ENCODE measurements around the gene SRGAP2C.
"Not testable (repeated sequence)": the region's sequence is repeated elsewhere in the genome, so short reads cannot be mapped to it uniquely, and the experiment has no call there.

SRGAP2C gene

GRCh38 chr1:121224714-121225113 lies 39.9 kb downstream of the SRGAP2C start:
- not testable (repeated sequence) for H3K23ac ChIP-seq (ENCODE audit: low read length); H4K8ac ChIP-seq (ENCODE audit: low read depth, low read length); H2BK12ac ChIP-seq (ENCODE audit: low read length); H3K14ac ChIP-seq (ENCODE audit: low read length); H3K27ac ChIP-seq (ENCODE audit: low read depth, low read length); H2BK5ac ChIP-seq (ENCODE audit: low read depth, low read length, poor library complexity); H3K79me1 ChIP-seq (ENCODE audit: low read length); H3K36me3 ChIP-seq (ENCODE audit: control insufficient read depth in 1 of 2, insufficient read depth in 2 of 2, low read length in 2 of 2); H2AFZ ChIP-seq (ENCODE audit: insufficient read depth, low read length, poor library complexity); H4K91ac ChIP-seq (ENCODE audit: low read depth, low read length); H3K4me1 ChIP-seq (ENCODE audit: control insufficient read depth in 1 of 2, insufficient read depth in 2 of 2, low read length in 2 of 2); H2BK120ac ChIP-seq (ENCODE audit: insufficient read depth, low read length, poor library complexity); H3K9me3 ChIP-seq (ENCODE audit: insufficient read depth, low read depth, low read length); H3K9ac ChIP-seq (ENCODE audit: low read length); H3K79me2 ChIP-seq (ENCODE audit: control insufficient read depth, insufficient read depth, low read length, poor library complexity); H3K4me2 ChIP-seq (ENCODE audit: low read length); H4K12ac ChIP-seq (ENCODE audit: low read depth, low read length); H3K18ac ChIP-seq (ENCODE audit: low read length); H3K27me3 ChIP-seq (ENCODE audit: insufficient read depth, low read length); DNase-seq; H3K4me3 ChIP-seq (ENCODE audit: low read depth, low read length); H3K4ac ChIP-seq (ENCODE audit: low read depth, low read length); H2AK5ac ChIP-seq (ENCODE audit: low read length)
- no CpG with 5 or more reads among the region's 4 CpGs for WGBS (ENCODE audit: extremely low coverage, insufficient coverage, insufficient read length)

DNA sequence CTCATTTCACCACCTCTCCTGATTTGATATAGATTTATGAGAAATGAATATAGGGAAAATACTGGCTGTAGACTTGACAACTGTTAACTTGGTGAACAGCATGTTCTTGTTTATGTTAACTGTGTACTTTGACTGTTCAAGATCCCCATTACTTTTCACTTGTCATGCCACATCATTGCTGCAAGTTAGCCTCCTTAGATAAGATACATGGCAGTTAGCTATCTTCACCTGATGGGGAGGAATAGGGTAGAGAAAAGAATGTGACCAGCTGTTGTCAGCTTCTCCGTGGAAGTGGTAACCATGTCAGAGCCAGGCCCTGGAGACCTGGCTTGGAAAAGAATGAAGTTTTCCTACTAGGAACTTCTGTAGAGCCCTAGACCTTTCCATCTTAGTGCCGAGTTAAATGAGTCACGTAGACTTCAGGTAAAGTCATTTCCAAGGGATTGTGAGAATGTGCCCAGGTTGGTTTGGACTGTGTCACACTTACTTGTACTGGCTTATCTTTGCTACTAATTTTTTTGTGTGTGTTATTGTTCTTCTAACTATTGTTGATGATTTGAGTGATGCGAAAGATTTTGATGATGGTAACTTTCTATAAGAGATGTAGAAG lies 41.6 kb downstream of the SRGAP2C start:
- not testable (repeated sequence) for H3K9me3 ChIP-seq (ENCODE audit: insufficient read depth, low read depth, low read length)

GRCh38 chr1:121226925-121227324 lies 42.1 kb downstream of the SRGAP2C start:
- H2BK12ac ChIP-seq (ENCODE audit: low read length); H3K36me3 ChIP-seq (ENCODE audit: control insufficient read depth in 1 of 2, insufficient read depth in 2 of 2, low read length in 2 of 2); H3K4me2 ChIP-seq (ENCODE audit: low read length); DNase-seq; H3K4me1 ChIP-seq (ENCODE audit: control insufficient read depth in 1 of 2, insufficient read depth in 2 of 2, low read length in 2 of 2); H3K4ac ChIP-seq (ENCODE audit: low read depth, low read length); H3K14ac ChIP-seq (ENCODE audit: low read length); H2AK5ac ChIP-seq (ENCODE audit: low read length); H3K27ac ChIP-seq (ENCODE audit: low read depth, low read length); H3K27me3 ChIP-seq (ENCODE audit: insufficient read depth, low read length); H3K79me1 ChIP-seq (ENCODE audit: low read length); H4K12ac ChIP-seq (ENCODE audit: low read depth, low read length); H3K4me3 ChIP-seq (ENCODE audit: low read depth, low read length); H3K9me3 ChIP-seq (ENCODE audit: insufficient read depth, low read depth, low read length); H2BK5ac ChIP-seq (ENCODE audit: low read depth, low read length, poor library complexity); H2AFZ ChIP-seq (ENCODE audit: insufficient read depth, low read length, poor library complexity); H3K18ac ChIP-seq (ENCODE audit: low read length); H3K9ac ChIP-seq (ENCODE audit: low read length); H4K91ac ChIP-seq (ENCODE audit: low read depth, low read length); H3K23ac ChIP-seq (ENCODE audit: low read length); H4K8ac ChIP-seq (ENCODE audit: low read depth, low read length); H3K79me2 ChIP-seq (ENCODE audit: control insufficient read depth, insufficient read depth, low read length, poor library complexity); H2BK120ac ChIP-seq (ENCODE audit: insufficient read depth, low read length, poor library complexity): not testable (repeated sequence)
- WGBS (ENCODE audit: extremely low coverage, insufficient coverage, insufficient read length), result no CpG with 5 or more reads among the region's 2 CpGs

More for the DNA sequence above, 41.6 kb downstream of the SRGAP2C start:
- H2BK120ac ChIP-seq (ENCODE audit: insufficient read depth, low read length, poor library complexity); H3K23ac ChIP-seq (ENCODE audit: low read length); DNase-seq; H3K36me3 ChIP-seq (ENCODE audit: control insufficient read depth in 1 of 2, insufficient read depth in 2 of 2, low read length in 2 of 2); H4K91ac ChIP-seq (ENCODE audit: low read depth, low read length); H3K79me2 ChIP-seq (ENCODE audit: control insufficient read depth, insufficient read depth, low read length, poor library complexity); H3K4me3 ChIP-seq (ENCODE audit: low read depth, low read length); H2AFZ ChIP-seq (ENCODE audit: insufficient read depth, low read length, poor library complexity); H2BK12ac ChIP-seq (ENCODE audit: low read length); H3K79me1 ChIP-seq (ENCODE audit: low read length); H3K4ac ChIP-seq (ENCODE audit: low read depth, low read length); H2AK5ac ChIP-seq (ENCODE audit: low read length); H3K18ac ChIP-seq (ENCODE audit: low read length); H3K4me1 ChIP-seq (ENCODE audit: control insufficient read depth in 1 of 2, insufficient read depth in 2 of 2, low read length in 2 of 2); H3K27me3 ChIP-seq (ENCODE audit: insufficient read depth, low read length); H2BK5ac ChIP-seq (ENCODE audit: low read depth, low read length, poor library complexity); H3K4me2 ChIP-seq (ENCODE audit: low read length); H4K8ac ChIP-seq (ENCODE audit: low read depth, low read length); H4K12ac ChIP-seq (ENCODE audit: low read depth, low read length); H3K27ac ChIP-seq (ENCODE audit: low read depth, low read length); H3K9ac ChIP-seq (ENCODE audit: low read length); H3K14ac ChIP-seq (ENCODE audit: low read length): not testable (repeated sequence)
- no CpG with 5 or more reads among the region's 4 CpGs for WGBS (ENCODE audit: extremely low coverage, insufficient coverage, insufficient read length)

GRCh38 chr1:121227544-121228330 lies 43.0 kb downstream of the SRGAP2C start:
- H3K4me2 ChIP-seq (ENCODE audit: low read length); H3K23ac ChIP-seq (ENCODE audit: low read length); H2AK5ac ChIP-seq (ENCODE audit: low read length); H3K9ac ChIP-seq (ENCODE audit: low read length); H3K36me3 ChIP-seq (ENCODE audit: control insufficient read depth in 1 of 2, insufficient read depth in 2 of 2, low read length in 2 of 2); H3K27me3 ChIP-seq (ENCODE audit: insufficient read depth, low read length); H3K14ac ChIP-seq (ENCODE audit: low read length); H3K79me1 ChIP-seq (ENCODE audit: low read length); H3K4ac ChIP-seq (ENCODE audit: low read depth, low read length); H3K4me1 ChIP-seq (ENCODE audit: control insufficient read depth in 1 of 2, insufficient read depth in 2 of 2, low read length in 2 of 2); H4K91ac ChIP-seq (ENCODE audit: low read depth, low read length); H2BK12ac ChIP-seq (ENCODE audit: low read length); H3K9me3 ChIP-seq (ENCODE audit: insufficient read depth, low read depth, low read length); H4K12ac ChIP-seq (ENCODE audit: low read depth, low read length); H4K8ac ChIP-seq (ENCODE audit: low read depth, low read length); H3K18ac ChIP-seq (ENCODE audit: low read length); H2BK5ac ChIP-seq (ENCODE audit: low read depth, low read length, poor library complexity); H2AFZ ChIP-seq (ENCODE audit: insufficient read depth, low read length, poor library complexity); H3K27ac ChIP-seq (ENCODE audit: low read depth, low read length); H2BK120ac ChIP-seq (ENCODE audit: insufficient read depth, low read length, poor library complexity); DNase-seq; H3K4me3 ChIP-seq (ENCODE audit: low read depth, low read length); H3K79me2 ChIP-seq (ENCODE audit: control insufficient read depth, insufficient read depth, low read length, poor library complexity): not testable (repeated sequence)
- WGBS (ENCODE audit: extremely low coverage, insufficient coverage, insufficient read length), result no CpG with 5 or more reads among the region's 9 CpGs

Data from trophoblast cell (in vitro differentiated cells and primary cell).